GM23338 (cell line): ENCODE data around the gene TSEN2. TPM values are rescaled to one million over a fixed set of nuclear protein-coding genes. Genes with fewer than 3 reads are reported as not detected.

Experiments used
- ATAC-seq: fragments of 200-7000 bp; cut with Tn5 transposase; 3 replicates; pipeline ENCODE4 v1.9.1; 2020
- DNase-seq: peaks from one replicate; pipeline ENCODE4 v3.0.0-alpha.2; 2015; ENCODE audit warnings: low spot score
- H2AFZ ChIP-seq: fragments of 200-600 bp; sonication (generic); 2 replicates; pipeline ENCODE4 v1.8.0; 2016; ENCODE audit warnings: antibody characterized with exemption, mild to moderate bottlenecking, moderate library complexity
- H3F3A ChIP-seq: fragments of 200-600 bp; sonication (generic); replicated peaks from 2 replicates; pipeline ENCODE4 v1.8.0; 2017; ENCODE audit warnings: antibody characterized with exemption, mixed run types, low read depth
- H3K27ac ChIP-seq: fragments of 200-600 bp; sonication (generic); 2 replicates; pipeline ENCODE4 v1.6.1; 2016; ENCODE audit warnings: low read depth
- H3K27me3 ChIP-seq: fragments of 200-600 bp; sonication (generic); 2 replicates; pipeline ENCODE4 v1.8.0; 2016; ENCODE audit warnings: mild to moderate bottlenecking, mixed run types, moderate library complexity; ENCODE audit not compliant: insufficient read depth
- H3K36me3 ChIP-seq: fragments of 200-600 bp; sonication (generic); 2 replicates; pipeline ENCODE4 v1.8.0; 2016; ENCODE audit warnings: mild to moderate bottlenecking; ENCODE audit not compliant: insufficient read depth
- H3K4me1 ChIP-seq: fragments of 200-600 bp; sonication (generic); 2 replicates; pipeline ENCODE4 v1.8.0; 2016; ENCODE audit warnings: mild to moderate bottlenecking, moderate library complexity; ENCODE audit not compliant: insufficient read depth
- H3K4me2 ChIP-seq: fragments of 200-600 bp; sonication (generic); 2 replicates; pipeline ENCODE4 v1.7.1; 2017; ENCODE audit warnings: mixed run types
- H3K4me3 ChIP-seq: fragments of 200-600 bp; sonication (generic); 2 replicates; pipeline ENCODE4 v1.6.1; 2016; ENCODE audit warnings: mixed run types
- H3K79me2 ChIP-seq: fragments of 200-600 bp; sonication (generic); replicated peaks from 2 replicates; pipeline ENCODE4 v1.8.0; 2017; ENCODE audit warnings: mild to moderate bottlenecking; ENCODE audit not compliant: insufficient read depth
- H3K9me2 ChIP-seq: fragments of 200-600 bp; sonication (generic); 2 replicates; pipeline ENCODE4 v1.8.0; 2017; ENCODE audit not compliant: insufficient read depth
- H4K20me1 ChIP-seq: fragments of 200-600 bp; sonication (generic); replicated peaks from 2 replicates; pipeline ENCODE4 v1.8.0; 2017; ENCODE audit warnings: mild to moderate bottlenecking; ENCODE audit not compliant: insufficient read depth
- H3K27ac Mint-ChIP-seq: 2 replicates; pipeline ENCODE4 v1.8.0; 2020; ENCODE audit warnings: inconsistent platforms, mild to moderate bottlenecking, moderate library complexity, mixed read lengths
- H3K27me3 Mint-ChIP-seq: 3 replicates; pipeline ENCODE4 v1.8.0; 2022; ENCODE audit warnings: low read depth, mild to moderate bottlenecking, moderate library complexity, mixed read lengths, inconsistent platforms; ENCODE audit not compliant: insufficient read depth, poor library complexity
- H3K36me3 Mint-ChIP-seq: 3 replicates; pipeline ENCODE4 v1.8.0; 2021; ENCODE audit warnings: low read depth, mild to moderate bottlenecking, inconsistent platforms, moderate library complexity, mixed read lengths
- H3K4me1 Mint-ChIP-seq: 3 replicates; pipeline ENCODE4 v1.8.0; 2020; ENCODE audit warnings: mild to moderate bottlenecking, inconsistent platforms, mixed read lengths
- H3K4me3 Mint-ChIP-seq: 3 replicates; pipeline ENCODE4 v1.8.0; 2021; ENCODE audit warnings: moderate library complexity, mild to moderate bottlenecking, inconsistent platforms, mixed read lengths
- H3K9me3 Mint-ChIP-seq: 3 replicates; pipeline ENCODE4 v1.8.0; 2020; ENCODE audit warnings: moderate library complexity, mild to moderate bottlenecking, inconsistent platforms, mixed read lengths
- ETS1 ChIP-seq: IDR thresholded peaks from 2 replicates; pipeline ENCODE4 v1.6.1; 2016; ENCODE audit warnings: antibody characterized with exemption
- EZH2 ChIP-seq: fragments of 200-600 bp; sonication (generic); IDR thresholded peaks from one replicate; pipeline ENCODE4 v1.8.0; 2017; ENCODE audit warnings: antibody characterized with exemption, mild to moderate bottlenecking, low read depth; ENCODE audit not compliant: unreplicated experiment
- EZH2phosphoT487 ChIP-seq: fragments of 200-600 bp; sonication (generic); IDR thresholded peaks from one replicate; pipeline ENCODE4 v1.8.1; 2018; ENCODE audit warnings: antibody characterized with exemption; ENCODE audit not compliant: unreplicated experiment
- JUNB ChIP-seq: IDR thresholded peaks from one replicate; pipeline ENCODE4 v1.6.1; 2016; ENCODE audit warnings: antibody characterized with exemption; ENCODE audit not compliant: unreplicated experiment
- ZNF114 ChIP-seq: fragments of 250-450 bp; sonication (Bioruptor Pico); IDR thresholded peaks from 2 replicates; pipeline ENCODE4 v1.5.0; 2020; ENCODE audit warnings: mild to moderate bottlenecking, moderate library complexity
- ZNF331 ChIP-seq: fragments of 250-450 bp; sonication (Bioruptor Pico); IDR thresholded peaks from 2 replicates; pipeline ENCODE4 v1.5.0; 2020; ENCODE audit warnings: low read depth, mild to moderate bottlenecking, moderate library complexity
- polyA plus RNA-seq: library from polyadenylated mRNA; unstranded; fragments of >200 nt; fragmentation: Nextera tagmentation; extraction: Ambion mirVana; gene quantifications from 2 replicates; pipeline ENCODE4 v1.2.1, GENCODE V29; 2016
- total RNA-seq: library from RNA; depleted of rRNA; stranded (reverse); fragments of >200 nt; shearing (Covaris generic); gene quantifications from 2 replicates; pipeline ENCODE4 v1.2.3, GENCODE V29; 2014
- TF ChIP-seq, protein P1 (sequence below): IDR thresholded peaks from one replicate; pipeline ENCODE4 v1.6.1; 2018; ENCODE audit warnings: antibody characterized with exemption; ENCODE audit not compliant: unreplicated experiment
- TF ChIP-seq, protein P2 (sequence below), 2 experiments: fragments of 200-600 bp in 1 of 2; sonication (generic) in 1 of 2; conservative IDR thresholded peaks; 2 replicates each; pipeline versions ENCODE4 v1.5.1 to v1.6.1; 2016 to 2017; ENCODE audit warnings: antibody characterized with exemption in 2 of 2, low read depth in 2 of 2, mild to moderate bottlenecking in 2 of 2, moderate library complexity in 1 of 2

The TSEN2 gene
- total and polyA plus RNA-seq, 2 experiments from 2014 or later, result 27.7 to 30.0 TPM

GRCh38 chr3:12452361-12453330 lies 31.6 kb upstream of the TSEN2 start:
- Histone ChIP-seq H4K20me1 (no peaks in the 10 kb centered on the region), H3K4me3 (no peak overlapping the region), H3K4me1 (no peaks in the 10 kb centered on the region), H3K27me3 (no peaks in the 10 kb centered on the region), H3F3A (no peaks in the 10 kb centered on the region), H3K79me2 (no peaks in the 10 kb centered on the region), H3K9me2 (0 out of 2 replicates have a peak, but pooled peaks cover 4% of the 10 kb centered on the region), H2AFZ (no peak overlapping the region), H3K36me3 (no peaks in the 10 kb centered on the region), H3K4me2 (no peak overlapping the region), H3K27ac (no peak overlapping the region)
- Mint-ChIP-seq H3K9me3 (no peaks in the 10 kb centered on the region), H3K27me3 (peaks cover 2% of the 10 kb centered on the region), H3K4me3 (no peak overlapping the region), H3K36me3 (no peaks in the 10 kb centered on the region), H3K27ac (no peak overlapping the region), H3K4me1 (no peaks in the 10 kb centered on the region)
- TF ChIP-seq EZH2phosphoT487, result no peak
- TF ChIP-seq ZNF331 (CRISPR knock-in tag), result no peak
- no peak for TF ChIP-seq EZH2
- no peak for TF ChIP-seq ETS1
- TF ChIP-seq JUNB, result no peak
- ATAC-seq (no peak), DNase-seq (no peak)

- no peak overlapping the region for H3K27ac Mint-ChIP-seq
- Histone ChIP-seq H3K27ac (no peak overlapping the region), H2AFZ (no peak overlapping the region), H3K36me3 (no peaks in the 10 kb centered on the region), H3K27me3 (no peaks in the 10 kb centered on the region), H3K4me3 (no peak overlapping the region), H3F3A (no peaks in the 10 kb centered on the region), H3K4me2 (no peak overlapping the region), H3K4me1 (no peaks in the 10 kb centered on the region), H3K9me2 (0 out of 2 replicates have a peak, but pooled peaks cover 4% of the 10 kb centered on the region), H4K20me1 (no peaks in the 10 kb centered on the region), H3K79me2 (no peaks in the 10 kb centered on the region)
- H3K36me3 Mint-ChIP-seq, result no peaks in the 10 kb centered on the region
- H3K4me1 Mint-ChIP-seq, result no peaks in the 10 kb centered on the region
- DNase-seq, result no peak
- H3K9me3 Mint-ChIP-seq, result no peaks in the 10 kb centered on the region
- no peak overlapping the region for H3K4me3 Mint-ChIP-seq
- peaks cover 4% of the 10 kb centered on the region for H3K27me3 Mint-ChIP-seq
- ATAC-seq, result no peak
- TF ChIP-seq ZNF331 (CRISPR knock-in tag) (no peak), ZNF114 (no peak)
- TF ChIP-seq, protein P1, sequence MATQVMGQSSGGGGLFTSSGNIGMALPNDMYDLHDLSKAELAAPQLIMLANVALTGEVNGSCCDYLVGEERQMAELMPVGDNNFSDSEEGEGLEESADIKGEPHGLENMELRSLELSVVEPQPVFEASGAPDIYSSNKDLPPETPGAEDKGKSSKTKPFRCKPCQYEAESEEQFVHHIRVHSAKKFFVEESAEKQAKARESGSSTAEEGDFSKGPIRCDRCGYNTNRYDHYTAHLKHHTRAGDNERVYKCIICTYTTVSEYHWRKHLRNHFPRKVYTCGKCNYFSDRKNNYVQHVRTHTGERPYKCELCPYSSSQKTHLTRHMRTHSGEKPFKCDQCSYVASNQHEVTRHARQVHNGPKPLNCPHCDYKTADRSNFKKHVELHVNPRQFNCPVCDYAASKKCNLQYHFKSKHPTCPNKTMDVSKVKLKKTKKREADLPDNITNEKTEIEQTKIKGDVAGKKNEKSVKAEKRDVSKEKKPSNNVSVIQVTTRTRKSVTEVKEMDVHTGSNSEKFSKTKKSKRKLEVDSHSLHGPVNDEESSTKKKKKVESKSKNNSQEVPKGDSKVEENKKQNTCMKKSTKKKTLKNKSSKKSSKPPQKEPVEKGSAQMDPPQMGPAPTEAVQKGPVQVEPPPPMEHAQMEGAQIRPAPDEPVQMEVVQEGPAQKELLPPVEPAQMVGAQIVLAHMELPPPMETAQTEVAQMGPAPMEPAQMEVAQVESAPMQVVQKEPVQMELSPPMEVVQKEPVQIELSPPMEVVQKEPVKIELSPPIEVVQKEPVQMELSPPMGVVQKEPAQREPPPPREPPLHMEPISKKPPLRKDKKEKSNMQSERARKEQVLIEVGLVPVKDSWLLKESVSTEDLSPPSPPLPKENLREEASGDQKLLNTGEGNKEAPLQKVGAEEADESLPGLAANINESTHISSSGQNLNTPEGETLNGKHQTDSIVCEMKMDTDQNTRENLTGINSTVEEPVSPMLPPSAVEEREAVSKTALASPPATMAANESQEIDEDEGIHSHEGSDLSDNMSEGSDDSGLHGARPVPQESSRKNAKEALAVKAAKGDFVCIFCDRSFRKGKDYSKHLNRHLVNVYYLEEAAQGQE, result no peak
- TF ChIP-seq, protein P2, sequence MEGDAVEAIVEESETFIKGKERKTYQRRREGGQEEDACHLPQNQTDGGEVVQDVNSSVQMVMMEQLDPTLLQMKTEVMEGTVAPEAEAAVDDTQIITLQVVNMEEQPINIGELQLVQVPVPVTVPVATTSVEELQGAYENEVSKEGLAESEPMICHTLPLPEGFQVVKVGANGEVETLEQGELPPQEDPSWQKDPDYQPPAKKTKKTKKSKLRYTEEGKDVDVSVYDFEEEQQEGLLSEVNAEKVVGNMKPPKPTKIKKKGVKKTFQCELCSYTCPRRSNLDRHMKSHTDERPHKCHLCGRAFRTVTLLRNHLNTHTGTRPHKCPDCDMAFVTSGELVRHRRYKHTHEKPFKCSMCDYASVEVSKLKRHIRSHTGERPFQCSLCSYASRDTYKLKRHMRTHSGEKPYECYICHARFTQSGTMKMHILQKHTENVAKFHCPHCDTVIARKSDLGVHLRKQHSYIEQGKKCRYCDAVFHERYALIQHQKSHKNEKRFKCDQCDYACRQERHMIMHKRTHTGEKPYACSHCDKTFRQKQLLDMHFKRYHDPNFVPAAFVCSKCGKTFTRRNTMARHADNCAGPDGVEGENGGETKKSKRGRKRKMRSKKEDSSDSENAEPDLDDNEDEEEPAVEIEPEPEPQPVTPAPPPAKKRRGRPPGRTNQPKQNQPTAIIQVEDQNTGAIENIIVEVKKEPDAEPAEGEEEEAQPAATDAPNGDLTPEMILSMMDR (conservative IDR thresholded peaks at IDR 0.05; ENCODE audit: low read depth in 2 of 2), result no peak
Observed at GRCh38 chr3:12454076-12454815, 30.0 kb upstream of the TSEN2 start.
